ENCODE measurements around the gene MSL1. TPM values are rescaled to one million over a fixed set of nuclear protein-coding genes. Genes with fewer than 3 reads are reported as not detected.

MSL1 gene
- total and polyA plus RNA-seq, 9 of the 15 experiments (the other 6 are each of a cell fraction or from before 2014, with no cell fraction given), result 13.8 to 120 (median 61.9) TPM

- TF ChIP-seq ZNF75A (CRISPR knock-in tag; IDR thresholded peaks at IDR 0.05) (no peak), CHD1 (IDR thresholded peaks at IDR 0.05; ENCODE audit: low read length) (no peak), CLOCK (CRISPR knock-in tag; IDR thresholded peaks at IDR 0.05; ENCODE audit: borderline replicate concordance) (peak; percentile 99), BRF2 (IDR thresholded peaks at IDR 0.05; ENCODE audit: borderline replicate concordance, insufficient read depth, insufficient read length) (no peak), SRSF9 (IDR thresholded peaks at IDR 0.05; ENCODE audit: borderline replicate concordance, low read depth, low read length) (no peak), ZNF644 (tag; IDR thresholded peaks at IDR 0.05; ENCODE audit: low read depth) (peak; percentile 56; the same call in 1 of the 2 replicates), TCF7L2 (IDR thresholded peaks at IDR 0.05; ENCODE audit: low read depth, low read length) (no peak), NCOR1 (IDR thresholded peaks at IDR 0.05) (peak; percentile 68), UBTF (IDR thresholded peaks at IDR 0.05; ENCODE audit: borderline replicate concordance in 1 of 2, low read depth in 2 of 2, low read length in 2 of 2) (no peak), ZNF655 (CRISPR knock-in tag; IDR thresholded peaks at IDR 0.05) (no peak), E2F3 (CRISPR knock-in tag; IDR thresholded peaks at IDR 0.05) (no peak), CHAMP1 (IDR thresholded peaks at IDR 0.05) (no peak), ZNF121 (CRISPR knock-in tag; conservative IDR thresholded peaks at IDR 0.05) (no peak), TFAP4 (CRISPR knock-in tag; IDR thresholded peaks at IDR 0.05; ENCODE audit: borderline replicate concordance) (peak; percentile 91), GTF2F1 (IDR thresholded peaks at IDR 0.05; ENCODE audit: low read depth, low read length) (no peak), SP1 (CRISPR knock-in tag; IDR thresholded peaks at IDR 0.05) (peak; percentile 85)
Measured at GRCh38 chr17:40098846-40099618, 22.7 kb upstream of the MSL1 start (continued).
